ENCODE results near the gene PLK3. TPM values are rescaled to one million over a fixed set of nuclear protein-coding genes. Genes with fewer than 3 reads are reported as not detected.
"Not testable (repeated sequence)": the region's sequence is repeated elsewhere in the genome, so short reads cannot be mapped to it uniquely, and the experiment has no call there.

The PLK3 gene
- polyA plus RNA-seq, 1 experiment = 14.2 TPM

DNA sequence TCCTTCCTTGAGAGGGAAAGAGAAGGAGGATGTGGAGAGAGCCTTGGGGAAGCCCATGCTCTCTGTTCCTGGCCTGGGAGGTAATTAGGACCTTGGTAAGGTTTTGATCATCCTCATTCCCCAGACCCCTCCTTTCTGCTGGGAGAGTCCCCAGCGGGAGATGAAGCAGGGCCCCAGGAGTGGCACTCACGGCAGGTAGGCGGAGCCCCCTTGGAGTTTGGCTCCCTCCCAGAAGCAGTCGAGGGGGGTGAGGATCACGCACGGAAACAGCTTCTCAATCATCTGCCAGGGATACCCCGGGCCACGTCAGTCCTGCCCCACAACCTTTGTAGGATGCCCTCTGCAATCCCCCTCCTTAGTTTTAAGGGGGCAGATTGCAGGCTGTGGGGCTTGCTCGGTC is 31.3 kb downstream of the PLK3 start:
- Histone ChIP-seq H3K27ac (ENCODE audit: low read depth, low read length) (no peak overlapping the region), H3K4me3 (ENCODE audit: low read depth, low read length) (no peak overlapping the region), H3K9me3 (ENCODE audit: control insufficient read depth, insufficient read depth, low read length) (peaks cover 2% of the 10 kb centered on the region; the same call in 1 of the 2 replicates), H3K27me3 (ENCODE audit: control insufficient read depth, insufficient read depth, low read length) (no peaks in the 10 kb centered on the region)
- DNase-seq (ENCODE audit: low read depth, low spot score) = no peak
- TF ChIP-seq, protein P1, sequence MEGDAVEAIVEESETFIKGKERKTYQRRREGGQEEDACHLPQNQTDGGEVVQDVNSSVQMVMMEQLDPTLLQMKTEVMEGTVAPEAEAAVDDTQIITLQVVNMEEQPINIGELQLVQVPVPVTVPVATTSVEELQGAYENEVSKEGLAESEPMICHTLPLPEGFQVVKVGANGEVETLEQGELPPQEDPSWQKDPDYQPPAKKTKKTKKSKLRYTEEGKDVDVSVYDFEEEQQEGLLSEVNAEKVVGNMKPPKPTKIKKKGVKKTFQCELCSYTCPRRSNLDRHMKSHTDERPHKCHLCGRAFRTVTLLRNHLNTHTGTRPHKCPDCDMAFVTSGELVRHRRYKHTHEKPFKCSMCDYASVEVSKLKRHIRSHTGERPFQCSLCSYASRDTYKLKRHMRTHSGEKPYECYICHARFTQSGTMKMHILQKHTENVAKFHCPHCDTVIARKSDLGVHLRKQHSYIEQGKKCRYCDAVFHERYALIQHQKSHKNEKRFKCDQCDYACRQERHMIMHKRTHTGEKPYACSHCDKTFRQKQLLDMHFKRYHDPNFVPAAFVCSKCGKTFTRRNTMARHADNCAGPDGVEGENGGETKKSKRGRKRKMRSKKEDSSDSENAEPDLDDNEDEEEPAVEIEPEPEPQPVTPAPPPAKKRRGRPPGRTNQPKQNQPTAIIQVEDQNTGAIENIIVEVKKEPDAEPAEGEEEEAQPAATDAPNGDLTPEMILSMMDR (IDR thresholded peaks at IDR 0.05; ENCODE audit: low read depth, low read length) = no peak
- ChIA-PET POLR2A (no interaction called here), CTCF (interaction anchor here (0.6 kb wide), 1 partner anchor 571 kb away, joined by 3 read pairs; no protein-coding TSS in a partner anchor)

DNA sequence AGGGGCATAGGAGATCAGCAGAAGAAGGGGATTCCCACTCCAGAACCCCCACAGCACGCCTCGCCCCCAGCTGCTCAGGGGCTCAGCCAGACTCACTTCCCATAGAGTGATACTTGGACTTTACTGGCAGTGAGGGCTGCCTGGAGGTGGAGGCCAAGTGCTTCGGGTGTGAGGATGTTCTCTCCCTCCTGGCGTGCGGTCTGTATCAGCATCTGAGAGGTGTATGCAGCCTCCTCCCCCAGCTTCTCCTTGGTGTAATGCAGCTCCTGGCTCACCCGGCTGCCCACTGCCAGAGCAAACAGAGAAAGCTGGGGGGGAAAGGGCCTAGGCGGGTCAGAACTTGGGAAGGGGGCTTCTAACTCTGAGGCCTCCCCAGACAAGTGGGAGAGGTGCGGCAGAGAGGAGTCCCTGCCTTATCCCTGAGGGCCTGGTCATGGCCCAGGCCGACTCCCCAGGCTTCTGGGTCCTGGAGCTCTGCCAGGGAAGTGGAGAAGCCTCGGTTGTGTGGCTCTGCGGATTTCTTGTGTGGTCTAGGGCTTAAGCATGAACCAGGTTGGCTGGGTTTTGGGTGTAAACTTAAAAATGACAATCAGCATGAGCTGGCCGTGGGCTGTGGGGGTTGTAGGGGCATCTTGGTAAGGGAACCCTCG is 32.0 kb downstream of the PLK3 start:
- Histone ChIP-seq H3K9me3 (ENCODE audit: control insufficient read depth, insufficient read depth, low read length) (no peaks in the 10 kb centered on the region; the same call in 1 of the 2 replicates), H3K27ac (ENCODE audit: low read depth, low read length) (no peak overlapping the region), H3K27me3 (ENCODE audit: control insufficient read depth, insufficient read depth, low read length) (no peaks in the 10 kb centered on the region), H3K4me3 (ENCODE audit: low read depth, low read length) (no peak overlapping the region)
- ChIA-PET POLR2A (interaction anchor here (1.2 kb wide), 1 partner anchor 13 kb away, joined by 3 read pairs; no protein-coding TSS in a partner anchor), CTCF (interaction anchor here (0.5 to 0.6 kb wide), 2 partner anchors 36 to 469 kb away, joined by 3 to 4 read pairs; no protein-coding TSS in a partner anchor)
- no peak for DNase-seq (ENCODE audit: low read depth, low spot score)
- TF ChIP-seq, protein P1 (IDR thresholded peaks at IDR 0.05; ENCODE audit: low read depth, low read length) = no peak

DNA sequence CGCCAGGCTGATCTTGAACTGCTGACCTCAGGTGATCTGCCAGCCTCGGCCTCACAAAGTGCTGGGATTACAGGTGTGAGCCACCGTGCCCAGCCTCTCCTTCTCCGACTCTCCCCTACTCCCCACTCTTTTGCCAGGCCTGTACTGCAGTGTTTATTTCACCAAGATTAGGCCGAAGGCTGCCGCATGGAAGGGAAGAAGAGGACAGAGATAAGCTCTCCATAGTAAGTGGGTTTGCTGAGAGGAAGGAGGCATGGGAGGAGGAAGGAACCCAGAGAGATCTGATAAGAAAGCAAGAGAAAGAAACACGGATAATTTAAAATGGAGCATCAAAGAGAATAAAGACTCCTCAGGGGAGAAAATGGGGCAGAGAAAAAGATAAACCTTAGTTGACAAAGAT is 34.2 kb downstream of the PLK3 start:
- POLR2A ChIA-PET = no interaction called here
- Histone ChIP-seq H3K4me3 (ENCODE audit: low read depth, low read length) (no peak overlapping the region), H3K27me3 (ENCODE audit: control insufficient read depth, insufficient read depth, low read length) (no peaks in the 10 kb centered on the region), H3K27ac (ENCODE audit: low read depth, low read length) (no peak overlapping the region), H3K9me3 (ENCODE audit: control insufficient read depth, insufficient read depth, low read length) (no peaks in the 10 kb centered on the region; the same call in 1 of the 2 replicates)
- TF ChIP-seq, protein P1 (IDR thresholded peaks at IDR 0.05; ENCODE audit: low read depth, low read length) = no peak
- DNase-seq (ENCODE audit: low read depth, low spot score) = no peak
- CTCF ChIA-PET = interaction anchor here (1.0 to 3.4 kb wide), 3 partner anchors 122 to 466 kb away, joined by 3 to 30 read pairs (median 5); partner anchors contain the start of genes HECTD3 and UROD

DNA sequence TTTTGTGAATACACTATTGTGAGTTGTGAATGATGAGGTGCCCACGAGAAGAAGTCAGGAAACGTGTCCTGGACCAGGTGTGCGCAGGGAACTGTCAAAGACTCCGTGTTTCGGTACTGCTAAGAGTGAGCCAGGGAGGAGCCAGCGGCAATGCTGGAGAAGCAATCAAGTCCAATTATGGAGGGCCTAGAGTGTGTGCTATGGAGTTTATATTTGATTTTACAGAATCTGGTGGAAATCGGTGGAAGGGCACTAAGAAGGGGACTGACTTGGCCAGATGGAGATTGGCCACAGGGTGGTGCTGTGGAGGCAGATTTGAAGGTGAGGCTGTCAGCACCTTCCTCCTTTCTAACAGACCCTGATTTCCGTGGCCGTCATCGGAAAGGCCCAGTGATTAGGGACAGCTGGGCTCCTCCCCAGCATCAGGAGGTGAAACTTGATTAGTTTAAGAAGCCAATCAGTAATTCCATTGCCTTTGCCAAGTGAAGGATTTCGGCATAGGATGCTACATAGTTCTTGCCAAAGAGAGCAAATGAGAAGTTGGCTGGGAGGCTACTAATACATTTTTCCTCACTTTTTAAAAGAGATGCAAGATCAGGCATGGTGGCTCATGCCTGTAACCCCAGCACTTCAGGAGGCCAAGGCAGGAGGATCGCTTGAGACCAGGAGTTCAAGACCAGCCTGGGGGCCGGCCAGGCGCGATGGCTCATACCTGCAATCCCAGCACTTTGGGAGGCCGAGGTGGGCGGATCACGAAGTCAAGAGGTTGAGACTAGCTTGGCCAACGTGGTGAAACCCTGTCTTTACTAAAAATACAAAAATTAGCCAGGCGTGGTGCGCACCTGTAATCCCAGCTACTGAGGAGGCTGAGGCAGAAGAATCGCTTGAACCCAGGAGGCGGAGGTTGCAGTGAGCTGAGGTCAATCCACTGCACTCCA is 35.8 kb downstream of the PLK3 start:
- Histone ChIP-seq H3K4me3 (ENCODE audit: low read depth, low read length) (no peak overlapping the region), H3K9me3 (ENCODE audit: control insufficient read depth, insufficient read depth, low read length) (no peaks in the 10 kb centered on the region), H3K27me3 (ENCODE audit: control insufficient read depth, insufficient read depth, low read length) (no peaks in the 10 kb centered on the region), H3K27ac (ENCODE audit: low read depth, low read length) (no peak overlapping the region)
- ChIA-PET CTCF (interaction anchor here (0.6 to 3.4 kb wide), 15 partner anchors 12 to 464 kb away, joined by 3 to 30 read pairs (median 3); partner anchors contain the start of genes BTBD19, HECTD3 and UROD), POLR2A (interaction anchor here (1.4 kb wide), 1 partner anchor 175 kb away, joined by 3 read pairs; the partner anchor contains the start of gene HECTD3)
- TF ChIP-seq, protein P1 (IDR thresholded peaks at IDR 0.05; ENCODE audit: low read depth, low read length) = peak; percentile 91
- peak; percentile 57 for DNase-seq (ENCODE audit: low read depth, low spot score)

DNA sequence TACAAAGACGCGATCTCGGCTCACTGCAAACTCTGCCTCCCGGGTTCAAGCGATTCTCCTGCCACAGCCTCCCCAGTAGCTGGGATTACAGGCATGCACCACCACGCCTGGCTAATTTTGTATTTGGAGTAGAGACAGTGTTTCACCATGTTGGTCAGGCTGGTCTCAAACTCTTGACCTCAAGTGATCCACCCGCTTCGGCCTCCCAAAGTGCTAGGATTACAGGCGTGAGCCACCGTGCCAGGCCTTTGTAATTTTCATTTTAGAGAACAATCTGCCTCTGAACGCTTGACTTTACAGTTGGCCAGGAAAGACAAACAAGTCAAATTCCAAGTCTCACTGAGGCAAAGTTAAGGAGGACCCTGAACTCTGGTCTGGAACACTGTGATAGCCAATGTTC is 38.1 kb downstream of the PLK3 start:
- POLR2A ChIA-PET; H3K4me3 ChIP-seq (ENCODE audit: low read depth, low read length); DNase-seq (ENCODE audit: low read depth, low spot score); H3K9me3 ChIP-seq (ENCODE audit: control insufficient read depth, insufficient read depth, low read length); H3K27ac ChIP-seq (ENCODE audit: low read depth, low read length); H3K27me3 ChIP-seq (ENCODE audit: control insufficient read depth, insufficient read depth, low read length): not testable (repeated sequence)
- CTCF ChIA-PET = interaction anchor here (0.6 to 0.8 kb wide), 2 partner anchors 21 to 160 kb away, joined by 3 to 5 read pairs; no protein-coding TSS in a partner anchor
